ENCODE data around the gene BRSK2. TPM values are rescaled to one million over a fixed set of nuclear protein-coding genes. Genes with fewer than 3 reads are reported as not detected.

The BRSK2 gene
- total RNA-seq, 1 donor from 2014 or later = 4.0 TPM

DNA sequence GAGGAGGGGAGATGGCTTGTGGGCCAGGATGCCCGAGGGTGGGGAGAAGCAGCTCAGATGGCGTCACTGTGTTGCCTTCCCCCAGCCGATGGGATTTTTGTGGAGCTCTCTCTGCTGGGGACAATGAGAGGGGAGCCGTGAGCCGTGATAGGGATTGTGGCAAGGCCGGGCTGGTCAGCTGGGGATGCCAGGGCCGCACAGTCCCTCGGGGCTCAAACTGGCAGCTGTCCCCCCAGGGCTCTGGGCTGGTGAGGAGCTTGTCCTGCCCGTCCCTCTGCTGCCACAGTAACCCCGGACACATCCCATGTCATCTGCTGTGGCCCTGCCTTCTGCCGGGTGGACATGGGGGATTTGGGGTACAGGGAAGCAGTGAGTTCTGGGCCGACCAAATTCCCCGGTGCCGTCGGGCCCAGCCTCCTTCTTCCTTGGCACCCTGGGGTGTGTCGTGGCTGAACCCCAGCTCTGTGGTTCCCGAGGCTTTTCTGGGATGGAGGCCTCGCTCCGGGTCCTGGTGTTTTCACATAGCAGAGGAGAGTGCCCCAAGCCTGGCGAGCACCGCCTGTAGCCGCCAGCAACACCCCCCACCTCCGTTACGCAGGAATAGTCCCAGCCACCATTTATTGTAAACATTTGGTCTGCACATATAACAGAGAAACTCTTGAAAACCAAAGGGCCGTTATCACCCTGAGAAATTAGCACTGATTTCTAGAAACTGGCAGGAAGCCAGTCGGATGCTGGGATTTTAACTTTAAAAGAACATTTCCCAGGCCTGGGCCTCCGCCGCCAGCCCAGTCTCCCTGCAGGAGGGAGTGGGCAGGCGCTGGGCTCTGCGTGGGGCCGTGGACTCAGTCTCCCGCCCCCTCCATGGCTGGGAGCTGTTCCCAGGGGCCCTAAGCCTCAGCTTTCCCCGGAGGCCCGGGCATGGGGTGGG, 9.9 kb downstream of the BRSK2 start:
- DNase-seq (ENCODE audit: low spot score) = no peak
- TF ChIP-seq, protein P1, sequence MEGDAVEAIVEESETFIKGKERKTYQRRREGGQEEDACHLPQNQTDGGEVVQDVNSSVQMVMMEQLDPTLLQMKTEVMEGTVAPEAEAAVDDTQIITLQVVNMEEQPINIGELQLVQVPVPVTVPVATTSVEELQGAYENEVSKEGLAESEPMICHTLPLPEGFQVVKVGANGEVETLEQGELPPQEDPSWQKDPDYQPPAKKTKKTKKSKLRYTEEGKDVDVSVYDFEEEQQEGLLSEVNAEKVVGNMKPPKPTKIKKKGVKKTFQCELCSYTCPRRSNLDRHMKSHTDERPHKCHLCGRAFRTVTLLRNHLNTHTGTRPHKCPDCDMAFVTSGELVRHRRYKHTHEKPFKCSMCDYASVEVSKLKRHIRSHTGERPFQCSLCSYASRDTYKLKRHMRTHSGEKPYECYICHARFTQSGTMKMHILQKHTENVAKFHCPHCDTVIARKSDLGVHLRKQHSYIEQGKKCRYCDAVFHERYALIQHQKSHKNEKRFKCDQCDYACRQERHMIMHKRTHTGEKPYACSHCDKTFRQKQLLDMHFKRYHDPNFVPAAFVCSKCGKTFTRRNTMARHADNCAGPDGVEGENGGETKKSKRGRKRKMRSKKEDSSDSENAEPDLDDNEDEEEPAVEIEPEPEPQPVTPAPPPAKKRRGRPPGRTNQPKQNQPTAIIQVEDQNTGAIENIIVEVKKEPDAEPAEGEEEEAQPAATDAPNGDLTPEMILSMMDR (IDR thresholded peaks at IDR 0.05; ENCODE audit: unreplicated experiment) = no peak
- Mint-ChIP-seq H3K36me3 (ENCODE audit: low read depth, unreplicated experiment) (no peaks in the 10 kb centered on the region), H3K27me3 (ENCODE audit: unreplicated experiment) (peaks cover 4% of the 10 kb centered on the region), H3K4me1 (ENCODE audit: unreplicated experiment) (no peaks in the 10 kb centered on the region), H3K4me3 (ENCODE audit: unreplicated experiment) (no peak overlapping the region), H3K27ac (ENCODE audit: unreplicated experiment) (no peak overlapping the region), H3K9me3 (ENCODE audit: unreplicated experiment) (no peaks in the 10 kb centered on the region)

DNA sequence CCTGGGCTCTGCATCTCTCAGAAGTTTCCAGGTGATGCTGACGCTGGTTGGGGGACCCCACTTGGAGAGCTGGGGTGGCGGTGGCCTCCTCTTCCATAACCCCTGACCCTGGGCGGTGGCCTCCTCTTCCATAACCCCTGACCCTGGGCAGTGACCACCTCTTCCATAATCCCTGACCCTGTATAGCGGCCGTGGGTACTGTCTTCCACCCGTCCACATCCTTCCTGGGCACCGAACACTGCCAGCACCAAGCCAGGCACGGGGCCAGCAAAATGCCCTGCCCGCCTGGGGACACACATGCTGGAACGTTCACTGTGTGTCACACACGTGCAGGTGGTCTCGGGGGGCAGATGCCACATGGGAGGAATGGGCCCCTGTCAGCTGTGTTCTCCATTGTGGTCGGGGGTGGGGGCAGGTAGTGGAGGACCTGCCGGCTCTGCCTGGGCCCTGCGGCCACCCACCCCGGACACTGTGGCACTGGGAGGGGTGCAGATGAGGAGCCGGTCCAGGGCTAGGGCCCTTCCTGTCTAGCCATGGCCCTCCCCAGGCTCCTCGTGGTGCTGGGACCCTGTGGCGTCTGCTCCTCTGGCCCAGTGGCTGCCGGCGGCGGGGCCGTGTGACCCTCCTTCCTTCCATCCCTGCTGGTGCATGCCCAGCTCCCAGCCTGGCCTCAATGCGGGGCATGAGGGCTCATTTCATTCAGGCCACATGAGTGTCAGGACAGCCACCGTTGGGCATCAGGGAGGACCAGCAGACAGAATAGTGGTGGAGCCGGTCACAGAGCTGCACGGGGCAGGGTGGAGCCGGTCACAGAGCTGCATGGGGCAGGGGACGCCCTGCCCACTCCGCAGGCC, 10.8 kb downstream of the BRSK2 start:
- Mint-ChIP-seq H3K9me3 (ENCODE audit: unreplicated experiment) (no peaks in the 10 kb centered on the region), H3K4me1 (ENCODE audit: unreplicated experiment) (no peaks in the 10 kb centered on the region), H3K4me3 (ENCODE audit: unreplicated experiment) (no peak overlapping the region), H3K27me3 (ENCODE audit: unreplicated experiment) (peaks cover 4% of the 10 kb centered on the region), H3K36me3 (ENCODE audit: low read depth, unreplicated experiment) (no peaks in the 10 kb centered on the region), H3K27ac (ENCODE audit: unreplicated experiment) (no peak overlapping the region)
- TF ChIP-seq, protein P1 (IDR thresholded peaks at IDR 0.05; ENCODE audit: unreplicated experiment) = no peak
- no peak for DNase-seq (ENCODE audit: low spot score)

DNA sequence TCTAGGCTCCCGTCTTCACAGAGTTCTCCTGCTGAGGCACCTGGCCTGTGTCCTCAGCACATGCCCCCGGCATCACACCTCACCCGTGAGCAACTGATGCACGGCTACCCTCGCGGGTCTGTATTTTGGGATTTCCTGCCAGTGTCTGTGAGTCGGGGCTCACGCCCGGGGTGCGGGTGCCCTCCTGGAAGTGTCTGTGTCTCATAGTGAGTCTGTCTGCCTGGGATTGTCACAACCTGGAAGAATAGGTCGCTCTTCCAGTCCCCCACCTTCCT, 11.4 kb downstream of the BRSK2 start:
- Mint-ChIP-seq H3K27me3 (ENCODE audit: unreplicated experiment) (peaks cover 4% of the 10 kb centered on the region), H3K36me3 (ENCODE audit: low read depth, unreplicated experiment) (no peaks in the 10 kb centered on the region), H3K4me3 (ENCODE audit: unreplicated experiment) (no peak overlapping the region), H3K27ac (ENCODE audit: unreplicated experiment) (no peak overlapping the region), H3K9me3 (ENCODE audit: unreplicated experiment) (no peaks in the 10 kb centered on the region), H3K4me1 (ENCODE audit: unreplicated experiment) (no peaks in the 10 kb centered on the region)
- TF ChIP-seq, protein P1 (IDR thresholded peaks at IDR 0.05; ENCODE audit: unreplicated experiment) = no peak
- no peak for DNase-seq (ENCODE audit: low spot score)

DNA sequence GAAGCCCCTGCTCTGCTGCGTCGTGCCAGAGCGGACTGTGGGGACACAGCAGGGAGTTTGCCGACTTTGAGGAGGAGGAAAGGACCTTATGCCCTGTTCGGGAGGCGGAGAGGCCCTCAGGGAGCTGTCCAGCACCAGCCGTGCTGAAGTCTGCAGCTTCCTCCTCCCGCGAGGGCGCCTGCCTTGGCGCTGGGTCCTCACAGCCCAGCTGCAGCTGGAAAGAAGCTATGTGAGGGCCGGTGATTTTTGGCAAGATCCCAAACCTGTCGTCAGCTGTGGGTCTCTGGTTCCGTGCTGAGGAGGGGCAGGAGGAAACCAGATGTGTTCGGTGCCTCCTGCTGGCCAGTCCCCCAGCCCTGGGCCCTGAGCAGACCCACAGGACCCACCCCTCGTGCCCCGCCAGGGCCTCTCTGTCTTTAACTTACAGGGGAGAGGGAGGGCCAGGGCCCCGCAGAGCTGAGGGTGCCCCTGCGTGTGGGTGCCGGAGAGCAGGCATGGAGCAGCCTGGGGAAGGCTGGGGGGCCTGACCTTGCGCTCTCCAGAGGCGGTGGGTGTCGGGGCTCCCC, 12.0 kb downstream of the BRSK2 start:
- Mint-ChIP-seq H3K36me3 (ENCODE audit: low read depth, unreplicated experiment) (no peaks in the 10 kb centered on the region), H3K9me3 (ENCODE audit: unreplicated experiment) (no peaks in the 10 kb centered on the region), H3K27ac (ENCODE audit: unreplicated experiment) (no peak overlapping the region), H3K4me1 (ENCODE audit: unreplicated experiment) (no peaks in the 10 kb centered on the region), H3K4me3 (ENCODE audit: unreplicated experiment) (no peak overlapping the region), H3K27me3 (ENCODE audit: unreplicated experiment) (peaks cover 4% of the 10 kb centered on the region)
- TF ChIP-seq, protein P1 (IDR thresholded peaks at IDR 0.05; ENCODE audit: unreplicated experiment) = no peak
- DNase-seq (ENCODE audit: low spot score) = peak; percentile 84
